ENCODE measurements around the gene SPDYC.

Gene SPDYC, protein sequence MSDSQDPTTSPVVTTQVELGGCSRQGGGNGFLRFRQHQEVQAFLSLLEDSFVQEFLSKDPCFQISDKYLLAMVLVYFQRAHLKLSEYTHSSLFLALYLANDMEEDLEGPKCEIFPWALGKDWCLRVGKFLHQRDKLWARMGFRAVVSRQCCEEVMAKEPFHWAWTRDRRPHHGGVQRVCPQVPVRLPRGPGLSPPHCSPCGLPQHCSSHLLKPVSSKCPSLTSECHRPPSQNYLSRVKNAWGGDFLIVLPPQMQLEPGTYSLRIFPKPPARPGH

DNA sequence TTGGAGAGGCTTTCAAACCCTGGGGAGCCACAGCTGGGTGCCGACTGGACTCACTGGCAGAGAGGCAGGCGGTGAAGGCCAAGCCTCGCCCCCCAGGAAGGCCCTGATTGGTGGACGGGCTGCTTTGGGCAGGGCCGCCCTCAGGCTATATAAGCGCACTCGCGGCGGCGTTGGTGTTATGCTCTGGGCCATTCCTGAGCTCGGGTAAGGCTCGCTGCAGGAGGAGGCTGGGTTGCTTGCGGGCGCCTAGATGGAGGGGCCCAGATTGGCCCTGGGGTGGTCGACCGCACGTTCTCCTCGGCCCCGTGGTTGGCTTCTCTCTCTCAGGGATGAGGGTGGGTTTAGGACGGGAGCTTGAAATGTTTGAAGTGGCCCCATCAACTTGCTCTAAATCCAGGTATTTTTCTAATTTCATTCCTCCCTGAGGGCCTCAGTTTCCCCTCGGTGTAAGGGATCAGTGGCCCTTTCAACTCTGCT, at the start of gene SPDYC:
Gene SPDYC (plus strand): TSS at position 176 of the 477 bp plus-strand sequence. CDS start 1,125 bp downstream, outside the sequence.
- in situ Hi-C loops (cut with HindIII; ENCODE audit: low pct_ligation_motif_present, low pct_unique_long_range_greater_than_20kb, low sequenced_read_pairs): no loop called here
- no peak for DNase-seq

DNA sequence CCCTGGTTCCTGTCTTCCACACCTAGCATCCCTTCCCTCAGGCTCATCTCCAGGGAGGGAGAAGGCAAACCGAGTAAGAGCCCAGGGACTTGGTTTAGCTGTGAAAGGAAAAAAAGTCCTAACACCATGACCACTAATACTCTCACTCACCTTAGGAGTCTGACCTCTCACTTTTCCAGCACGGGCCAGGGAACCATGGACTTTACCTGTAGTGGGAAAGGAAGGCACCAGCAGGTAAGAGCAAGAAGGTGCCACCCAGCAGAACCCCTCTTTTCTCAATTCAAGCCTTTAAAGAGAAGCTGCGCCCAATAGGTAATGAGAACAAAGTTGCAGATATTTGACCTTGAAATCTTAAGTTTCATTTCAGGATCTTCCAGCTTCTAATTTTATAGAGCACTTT, 49.2 kb upstream of the SPDYC start:
- no peak for DNase-seq
- in situ Hi-C loops (cut with HindIII; ENCODE audit: low pct_ligation_motif_present, low pct_unique_long_range_greater_than_20kb, low sequenced_read_pairs): no loop called here

DNA sequence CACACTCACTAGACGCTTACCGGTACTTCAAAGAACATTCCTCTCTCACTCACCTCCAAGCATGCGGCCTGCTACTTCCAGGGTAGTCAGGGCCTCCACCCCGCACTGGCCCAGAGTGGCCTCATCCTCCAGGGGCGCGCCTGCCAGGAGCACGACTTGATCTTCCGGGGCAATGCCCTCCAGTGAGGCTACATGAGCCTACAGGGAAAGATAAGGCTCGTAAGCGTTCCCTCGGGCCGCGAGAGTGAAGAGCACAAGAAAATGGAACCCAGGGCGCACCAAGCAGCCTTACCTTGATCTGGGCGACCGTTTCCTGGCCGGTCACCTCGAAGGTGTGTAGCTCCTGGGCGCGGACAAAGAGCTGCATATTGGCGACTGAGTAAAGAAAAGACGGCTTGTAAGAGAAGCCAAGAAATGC, 48.6 kb upstream of the SPDYC start:
- in situ Hi-C loops (cut with HindIII; ENCODE audit: low pct_ligation_motif_present, low pct_unique_long_range_greater_than_20kb, low sequenced_read_pairs): no loop called here
- DNase-seq: no peak

DNA sequence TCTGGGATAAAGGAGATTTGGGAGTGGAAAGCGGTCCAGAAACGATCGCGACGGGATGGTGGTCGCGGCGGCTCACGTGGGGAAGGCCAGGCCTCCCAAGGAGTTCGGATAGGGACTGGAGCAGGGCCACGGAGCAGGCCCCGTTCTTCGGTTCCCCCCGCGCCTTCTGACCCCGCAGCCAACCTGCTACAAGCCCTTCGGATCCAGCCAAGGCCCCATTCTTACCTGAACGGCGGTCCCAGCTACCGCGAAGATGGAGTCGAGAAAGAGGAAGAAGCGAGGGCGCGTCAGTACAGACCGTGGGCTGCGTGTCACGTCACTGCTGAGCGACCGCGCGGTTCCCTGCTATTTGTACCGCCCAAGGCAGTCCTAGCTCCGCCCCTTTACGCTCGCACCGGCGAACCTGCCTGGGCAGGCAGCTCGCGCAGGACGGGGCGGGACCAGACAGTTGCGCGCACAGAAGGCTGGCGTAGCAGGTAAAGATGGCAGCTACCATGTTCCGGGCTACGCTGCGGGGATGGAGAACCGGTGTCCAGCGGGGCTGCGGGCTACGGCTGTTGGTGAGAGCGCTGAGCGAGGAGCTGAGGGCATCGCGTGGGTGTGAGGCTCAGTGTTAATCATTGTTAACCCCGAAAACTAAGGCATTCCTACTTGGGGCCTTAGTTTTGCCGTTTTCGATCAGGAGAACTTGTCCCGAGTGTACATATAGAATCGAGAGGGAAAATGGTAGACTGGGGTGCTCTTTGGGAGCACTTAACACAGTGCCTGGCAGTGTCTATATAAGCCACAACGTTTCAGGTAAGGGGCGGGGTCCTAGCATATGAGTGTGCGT, 48.0 kb upstream of the SPDYC start, which contains the start of the genes FAU and MRPL49:
Gene FAU (minus strand): TSS at position 270 of the 832 bp plus-strand sequence. CDS start 321 bp downstream, outside the sequence.
Gene MRPL49 (plus strand): TSS at position 457 of the 832 bp plus-strand sequence. CDS start 26 bp downstream, at position 483.
- peak; percentile 96 for DNase-seq
- in situ Hi-C loops (cut with HindIII; ENCODE audit: low pct_ligation_motif_present, low pct_unique_long_range_greater_than_20kb, low sequenced_read_pairs): no loop called here

DNA sequence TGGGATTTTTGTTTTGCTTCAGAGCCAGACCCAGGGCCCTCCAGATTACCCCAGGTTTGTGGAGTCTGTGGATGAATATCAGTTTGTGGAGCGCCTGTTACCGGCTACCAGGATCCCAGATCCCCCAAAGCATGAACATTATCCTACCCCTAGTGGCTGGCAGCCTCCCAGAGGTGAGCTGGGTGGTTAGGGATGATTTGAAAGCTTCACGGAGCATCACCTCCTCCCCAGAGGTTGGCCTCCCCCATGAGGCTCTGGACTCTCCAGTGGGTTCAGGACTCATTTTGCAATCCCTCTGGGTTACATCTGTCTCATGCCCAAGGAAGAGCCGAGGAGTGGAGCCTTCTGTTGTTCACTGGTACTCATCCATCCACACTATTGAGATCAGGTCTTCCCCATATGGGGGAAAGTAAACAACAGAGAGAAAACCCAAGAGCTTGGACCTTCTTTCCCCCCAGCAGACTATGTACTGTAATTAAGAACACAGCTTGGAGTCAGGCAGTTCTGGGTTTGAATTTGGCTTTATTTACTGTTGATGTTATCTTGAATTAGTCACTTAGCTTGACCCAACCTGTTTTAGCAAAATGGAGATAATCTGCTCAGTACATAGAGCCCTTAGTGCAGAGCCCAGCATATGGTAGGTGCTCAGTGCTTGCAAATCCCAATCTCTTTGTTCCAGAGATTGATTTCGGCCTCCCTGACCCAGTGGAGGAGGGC, 45.4 kb upstream of the SPDYC start:
- in situ Hi-C loops (cut with HindIII; ENCODE audit: low pct_ligation_motif_present, low pct_unique_long_range_greater_than_20kb, low sequenced_read_pairs): no loop called here
- DNase-seq: no peak

DNA sequence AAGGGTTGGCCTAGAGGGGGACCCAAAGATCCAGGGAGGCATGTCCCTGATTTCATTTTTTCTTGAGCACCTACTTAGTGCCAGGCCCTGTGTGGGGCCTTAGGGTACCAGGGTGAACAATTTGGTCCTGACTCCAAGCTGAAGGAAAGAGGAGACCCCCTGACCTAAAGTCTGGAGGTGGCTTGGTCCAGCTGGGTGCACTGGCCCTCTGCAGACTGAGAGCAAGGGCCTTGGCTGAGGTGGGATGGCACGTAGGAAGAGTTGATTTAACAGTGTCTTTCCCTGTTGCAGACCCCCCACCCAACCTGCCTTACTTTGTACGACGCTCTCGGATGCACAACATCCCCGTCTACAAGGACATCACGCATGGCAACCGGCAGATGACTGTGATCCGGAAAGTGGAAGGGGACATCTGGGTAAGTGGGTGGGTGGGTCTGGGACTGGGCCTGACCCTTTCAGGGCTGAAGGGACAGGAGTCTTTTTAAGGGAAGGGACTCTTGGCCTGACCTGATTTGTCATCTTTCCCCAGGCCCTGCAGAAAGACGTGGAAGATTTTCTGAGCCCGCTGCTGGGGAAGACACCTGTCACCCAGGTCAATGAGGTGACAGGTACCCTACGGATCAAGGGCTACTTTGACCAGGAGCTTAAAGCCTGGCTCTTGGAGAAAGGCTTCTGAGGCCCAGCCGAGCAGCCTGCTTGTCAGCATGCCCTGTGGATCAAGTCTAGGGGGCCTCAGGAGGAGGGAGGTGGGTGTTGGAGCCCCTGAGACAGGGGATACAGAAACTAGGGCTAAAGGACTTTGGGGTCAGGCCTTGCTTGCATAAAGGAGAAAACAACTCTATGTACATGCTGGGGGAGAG, 44.6 kb upstream of the SPDYC start:
- in situ Hi-C loops (cut with HindIII; ENCODE audit: low pct_ligation_motif_present, low pct_unique_long_range_greater_than_20kb, low sequenced_read_pairs): no loop called here
- no peak for DNase-seq

DNA sequence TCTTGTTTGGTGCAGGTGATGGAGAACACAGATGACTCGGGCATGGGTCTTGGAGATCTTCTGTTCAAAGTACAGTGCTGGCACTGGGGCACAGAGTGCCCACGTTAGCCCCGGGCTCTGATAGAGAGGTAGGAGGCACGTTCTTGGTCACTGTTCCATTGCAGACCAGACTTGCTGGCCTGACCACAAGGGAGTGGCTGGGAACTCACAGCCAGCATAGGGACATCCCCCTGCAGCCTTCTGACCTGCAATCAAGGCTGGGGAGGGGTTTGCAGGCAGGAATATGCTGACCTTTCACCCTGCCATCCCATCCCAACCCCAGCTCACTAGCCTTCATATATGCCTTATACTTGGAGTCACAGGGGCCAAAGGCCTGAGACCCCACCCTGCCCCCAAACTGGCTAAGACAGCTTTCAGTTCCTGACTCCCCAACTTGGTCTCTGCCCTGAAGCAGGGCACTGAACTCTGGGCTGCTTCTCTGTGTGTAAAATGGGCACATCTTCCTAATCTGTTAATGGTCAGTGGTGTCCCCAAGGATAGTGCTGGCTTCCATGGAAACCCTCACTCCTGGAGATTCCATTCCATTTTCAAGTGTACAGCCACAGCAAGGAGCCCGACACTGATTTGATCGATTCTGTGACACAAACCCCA, 43.3 kb upstream of the SPDYC start:
- in situ Hi-C loops (cut with HindIII; ENCODE audit: low pct_ligation_motif_present, low pct_unique_long_range_greater_than_20kb, low sequenced_read_pairs): no loop called here
- no peak for DNase-seq

DNA sequence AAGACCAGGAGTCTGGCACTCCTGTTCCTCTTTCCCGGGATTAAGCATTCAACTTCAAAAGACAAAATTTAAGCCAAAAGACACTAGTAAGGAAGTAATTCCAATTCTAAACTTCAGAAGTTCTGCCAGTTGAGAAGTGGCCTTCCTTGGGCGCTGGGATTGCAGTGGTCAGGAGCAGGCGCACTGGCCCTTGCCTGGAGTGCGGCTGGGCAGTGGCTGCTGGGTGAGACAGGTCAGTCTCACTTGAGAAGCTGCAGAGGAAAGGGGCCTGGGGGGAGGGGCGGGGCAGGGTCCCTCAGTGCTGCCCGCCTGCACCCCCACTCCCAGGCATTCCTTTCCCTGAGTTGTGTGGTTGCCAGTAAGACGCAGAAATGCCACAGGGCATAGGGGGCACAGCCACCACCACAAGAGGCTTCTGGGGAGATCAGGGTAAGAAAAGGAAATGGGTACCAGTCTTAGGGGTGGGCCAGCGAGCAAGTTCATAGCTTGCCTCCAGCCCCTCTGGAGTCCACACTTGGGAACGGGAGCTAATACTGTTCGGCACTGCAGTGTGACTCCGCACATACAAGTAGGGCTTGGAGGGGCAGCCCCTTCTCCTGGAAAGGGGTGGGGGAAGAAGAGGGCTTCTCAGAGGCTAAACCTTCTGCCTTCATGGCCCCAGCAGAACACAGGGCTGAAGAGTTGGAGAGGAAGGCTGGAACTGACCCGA, 42.4 kb upstream of the SPDYC start:
- no peak for DNase-seq
- in situ Hi-C loops (cut with HindIII; ENCODE audit: low pct_ligation_motif_present, low pct_unique_long_range_greater_than_20kb, low sequenced_read_pairs): no loop called here

DNA sequence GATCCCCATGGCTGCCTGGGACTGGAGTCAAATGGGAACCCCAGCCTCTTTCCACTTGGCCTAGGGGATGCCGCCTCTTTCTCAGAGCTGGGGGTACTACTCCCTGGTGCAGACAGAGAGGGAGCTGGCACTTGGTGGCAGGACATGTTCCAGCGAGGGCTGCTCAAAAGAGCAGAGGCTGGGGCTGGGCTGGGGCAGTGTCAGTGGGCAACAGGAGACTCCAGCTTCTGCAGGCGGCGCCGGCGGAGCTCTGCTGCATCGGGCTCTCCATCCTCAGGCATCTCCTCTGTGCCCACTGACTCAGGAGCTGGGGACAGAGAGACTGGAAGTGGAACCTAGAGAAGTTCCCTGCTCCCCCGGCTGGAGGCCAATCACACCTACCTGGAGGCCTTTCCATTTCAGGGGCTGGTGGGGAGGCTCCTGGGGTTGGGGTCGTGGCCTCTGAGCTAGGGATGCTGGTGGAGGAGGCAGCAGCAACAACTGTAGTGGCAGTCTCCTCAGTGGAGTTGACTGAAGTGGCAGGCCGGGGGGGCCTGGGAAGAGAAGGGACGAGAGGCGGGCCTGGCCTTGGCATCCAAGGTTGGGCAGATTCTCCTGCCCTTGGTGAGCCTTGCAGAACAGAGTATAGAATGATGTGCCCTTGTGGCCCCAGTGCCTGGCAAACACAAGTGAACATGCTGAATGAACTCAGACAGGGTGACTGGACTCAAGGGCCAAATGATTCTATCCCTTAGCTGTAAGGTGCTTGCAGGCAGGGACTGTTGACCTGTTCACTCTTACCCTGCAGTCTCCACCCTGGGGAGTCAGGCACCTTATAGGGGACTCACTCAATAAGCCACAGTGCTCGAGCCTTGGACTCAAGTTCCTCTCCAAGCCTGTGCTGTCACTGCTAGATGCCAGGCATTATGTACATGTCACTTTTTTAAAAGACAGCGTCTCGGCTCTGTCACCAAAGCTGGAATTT, 41.6 kb upstream of the SPDYC start:
- DNase-seq: no peak
- in situ Hi-C loops (cut with HindIII; ENCODE audit: low pct_ligation_motif_present, low pct_unique_long_range_greater_than_20kb, low sequenced_read_pairs): no loop called here

DNA sequence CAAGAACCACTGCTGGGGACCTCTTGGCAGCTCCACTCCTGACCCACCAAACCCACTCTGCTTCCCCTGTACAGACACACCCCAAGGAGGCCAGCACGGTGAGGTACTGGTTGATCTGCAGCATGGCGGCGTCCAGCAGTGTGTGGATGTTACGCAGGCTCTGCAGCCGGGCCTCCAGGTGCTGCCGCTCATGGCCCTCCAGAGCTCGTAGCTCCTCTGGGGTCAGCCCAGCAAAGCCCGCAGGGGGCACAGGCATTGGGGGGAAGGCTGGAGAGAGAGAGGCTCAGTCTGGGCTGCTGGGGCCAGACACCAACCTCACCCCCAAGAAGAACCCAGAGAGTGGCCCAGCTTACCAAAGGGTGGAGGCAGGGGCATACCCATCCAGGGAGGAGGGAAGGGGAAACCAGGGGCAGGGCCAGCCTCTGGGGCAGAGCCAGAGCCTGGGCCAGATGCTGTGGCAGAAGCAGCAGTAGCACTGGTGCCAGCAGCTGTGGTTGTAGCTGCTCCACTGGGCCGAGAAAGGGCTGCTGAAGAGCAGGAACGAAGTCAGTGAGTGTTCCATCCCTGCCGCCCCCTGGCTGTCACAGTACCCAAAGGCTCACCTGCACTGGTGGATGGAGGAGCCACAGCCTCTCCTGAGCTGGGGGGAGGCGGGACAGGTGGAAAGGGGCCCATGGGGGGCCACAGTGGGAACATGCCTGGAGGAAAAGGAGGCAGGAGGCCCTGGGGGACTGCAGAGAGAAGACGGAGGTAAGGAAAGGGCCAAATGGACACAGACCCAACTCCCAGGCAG, 40.2 kb upstream of the SPDYC start:
- no peak for DNase-seq
- in situ Hi-C loops (cut with HindIII; ENCODE audit: low pct_ligation_motif_present, low pct_unique_long_range_greater_than_20kb, low sequenced_read_pairs): no loop called here

DNA sequence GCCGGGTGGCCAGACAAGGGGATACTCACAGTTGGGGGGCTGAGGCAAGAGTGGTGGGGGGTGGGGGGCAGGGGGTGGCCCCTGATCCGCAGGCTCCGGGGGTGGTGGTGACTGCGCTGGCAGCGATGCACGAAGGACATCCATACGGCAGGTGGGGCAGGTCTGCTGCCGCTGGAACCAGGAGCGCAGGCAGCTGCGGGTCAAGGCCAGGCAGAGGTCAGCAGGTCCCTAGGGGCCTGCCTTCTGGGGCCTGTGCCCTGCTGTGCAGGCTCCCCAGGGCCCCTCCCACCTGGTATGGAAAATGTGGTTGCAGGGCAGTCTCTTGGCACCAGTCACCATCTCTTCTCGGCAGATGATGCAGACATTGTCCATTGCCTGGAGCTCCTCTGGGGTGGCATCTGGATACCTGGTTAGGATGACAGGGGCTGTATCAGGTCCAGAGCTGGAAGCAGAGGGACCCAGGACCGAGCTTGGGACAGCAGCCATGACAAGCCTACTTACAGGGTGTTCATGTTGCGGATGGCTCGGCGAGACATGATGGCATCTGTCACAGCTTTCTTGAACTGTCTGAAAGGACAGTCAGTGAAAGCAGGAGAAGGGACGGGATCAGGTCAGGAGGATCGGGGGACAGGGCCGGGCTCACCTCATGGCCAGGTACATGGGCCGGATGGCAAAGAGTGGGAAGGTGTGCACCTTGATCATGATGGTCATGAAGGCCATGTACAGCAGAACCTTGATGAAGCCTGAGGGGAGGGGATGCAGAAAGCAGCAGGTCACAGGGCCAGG, 39.2 kb upstream of the SPDYC start:
- in situ Hi-C loops (cut with HindIII; ENCODE audit: low pct_ligation_motif_present, low pct_unique_long_range_greater_than_20kb, low sequenced_read_pairs): no loop called here
- DNase-seq: no peak

DNA sequence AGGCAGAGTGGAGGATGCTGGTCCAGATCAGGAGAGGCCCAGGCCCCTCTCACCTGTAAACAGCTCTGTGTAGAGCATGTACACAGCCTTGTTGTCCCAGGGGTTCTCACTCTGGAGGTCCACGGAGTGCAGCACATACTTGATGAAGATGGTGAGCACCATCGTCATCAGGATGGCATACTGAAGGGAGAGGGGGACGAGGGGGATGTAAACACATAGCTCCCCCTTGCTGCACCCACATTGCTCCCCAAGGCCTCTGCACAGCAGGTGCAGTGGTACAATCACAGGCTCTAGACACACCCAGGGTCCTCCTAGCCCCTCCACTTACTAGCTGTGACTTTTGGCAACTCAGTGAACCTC, 38.6 kb upstream of the SPDYC start:
- no peak for DNase-seq
- in situ Hi-C loops (cut with HindIII; ENCODE audit: low pct_ligation_motif_present, low pct_unique_long_range_greater_than_20kb, low sequenced_read_pairs): no loop called here

DNA sequence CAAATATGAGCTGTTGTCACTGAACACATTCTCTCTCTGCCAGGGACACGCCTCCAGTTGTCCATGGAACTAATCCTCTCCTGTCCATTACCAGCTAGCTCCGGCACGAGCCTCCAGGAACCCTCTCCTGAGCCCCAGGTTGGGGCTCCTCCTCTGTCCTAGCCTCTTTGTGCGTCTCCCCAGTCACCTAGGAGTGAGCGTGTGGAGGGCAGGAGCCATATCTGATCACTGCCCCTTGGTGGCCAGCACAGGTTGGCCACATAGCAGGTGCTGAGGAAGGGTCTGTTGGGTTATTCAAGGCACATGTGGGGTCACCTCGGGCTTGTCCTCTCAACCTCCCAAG, 38.2 kb upstream of the SPDYC start:
- no peak for DNase-seq
- in situ Hi-C loops (cut with HindIII; ENCODE audit: low pct_ligation_motif_present, low pct_unique_long_range_greater_than_20kb, low sequenced_read_pairs): no loop called here

DNA sequence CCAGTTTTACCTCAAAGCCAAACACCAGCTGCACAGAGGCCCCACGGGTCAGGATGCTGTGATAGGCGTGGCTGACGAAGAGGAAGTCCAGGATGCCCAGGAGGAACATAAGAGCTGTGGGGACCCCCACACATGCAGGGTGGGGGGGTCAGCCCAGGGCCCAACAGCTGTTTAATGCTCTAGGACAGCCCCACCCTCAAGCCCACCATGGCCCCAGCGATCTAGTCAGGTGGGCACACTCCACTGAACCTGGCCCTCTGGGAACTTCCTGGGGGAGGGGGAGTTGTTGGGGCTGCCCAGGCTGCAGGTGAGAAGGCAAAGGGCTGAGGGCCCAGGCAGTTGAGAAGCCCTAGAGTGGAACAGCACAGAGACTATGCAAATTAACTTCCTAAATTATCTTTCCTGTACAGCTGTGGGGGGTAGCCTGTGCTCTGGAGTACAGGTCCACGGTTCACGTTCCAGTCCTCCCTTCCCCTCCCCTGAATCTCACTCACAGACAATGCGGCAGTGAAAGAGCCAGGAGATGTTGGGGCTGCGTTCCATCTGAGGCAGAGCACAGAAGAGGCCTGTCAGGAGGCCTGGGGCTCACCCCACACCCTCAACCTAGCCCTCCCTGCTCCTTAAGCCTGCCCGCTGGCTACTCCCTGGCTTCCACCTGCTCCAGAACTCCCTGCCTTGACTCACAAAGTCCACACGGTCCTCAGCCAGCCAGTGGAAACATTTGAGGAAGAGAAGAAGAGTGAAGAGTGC, 37.6 kb upstream of the SPDYC start:
- no peak for DNase-seq
- in situ Hi-C loops (cut with HindIII; ENCODE audit: low pct_ligation_motif_present, low pct_unique_long_range_greater_than_20kb, low sequenced_read_pairs): no loop called here
